Tibial nerve (tissue), 3 donors: ENCODE results near the gene SSTR4.

Experiments
- EP300 ChIP-seq, 2 donors: sonication (generic); formaldehyde crosslinking; IDR thresholded peaks; one replicate each; pipeline ENCODE4 v1.6.1; 2017; ENCODE audit warnings: antibody characterized with exemption in 2 of 2, mild to moderate bottlenecking in 1 of 2
- POLR2A ChIP-seq, 2 donors: fragments of 450-650 bp; IDR thresholded peaks; one replicate each; pipeline ENCODE4 v1.6.1; 2017; ENCODE audit warnings: antibody characterized with exemption in 2 of 2, mild to moderate bottlenecking in 2 of 2, moderate library complexity in 2 of 2

DNA sequence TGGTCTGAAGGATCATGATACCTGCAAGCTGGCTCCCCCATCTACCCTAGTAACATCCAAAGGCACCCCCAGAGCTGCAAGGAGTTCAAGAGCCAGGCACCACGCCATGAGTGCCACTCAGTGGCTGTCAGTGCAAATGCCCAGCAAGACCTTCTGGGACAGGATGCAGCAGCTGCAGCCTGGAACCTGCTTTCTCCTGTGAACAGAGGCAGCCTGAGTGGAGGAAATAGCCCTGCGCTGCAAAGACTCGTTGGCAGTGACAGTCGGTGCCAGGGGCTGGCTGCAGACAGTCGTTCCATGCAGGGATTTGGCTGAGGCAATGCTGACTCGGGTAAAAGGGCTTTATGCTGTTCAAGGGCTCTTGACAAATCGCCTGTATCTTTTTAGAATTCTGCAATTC lies 15.7 kb upstream of the SSTR4 start:
- TF ChIP-seq POLR2A (IDR thresholded peaks at IDR 0.05) (no peak), EP300 (IDR thresholded peaks at IDR 0.05) (no peak)
